Stomach (tissue), 9 donors: ENCODE measurements around the gene SLC7A10. TPM values are rescaled to one million over a fixed set of nuclear protein-coding genes. Genes with fewer than 3 reads are reported as not detected.
"Not testable (repeated sequence)": the region's sequence is repeated elsewhere in the genome, so short reads cannot be mapped to it uniquely, and the experiment has no call there.

ENCODE experiments used
- DNase-seq, 2 donors: peaks; one replicate each; pipeline versions ENCODE4 v3.0.0 to v3.0.0-alpha.2; 2013 to 2019
- H3K27ac ChIP-seq, 5 donors: fragments of 200-600 bp in 4 of 5; sonication (generic) in 4 of 5; one replicate each; pipeline ENCODE4 v1.5.1; 2013 to 2019; ENCODE audit warnings: mild to moderate bottlenecking in 1 of 5, moderate library complexity in 1 of 5
- H3K27me3 ChIP-seq, 3 donors: fragments of 200-600 bp; sonication (generic); one replicate each; pipeline ENCODE4 v1.5.1; 2017 to 2019; ENCODE audit warnings: mixed run types in 1 of 3
- H3K36me3 ChIP-seq, 4 donors: fragments of 200-600 bp; sonication (generic); 1 replicate in 3 of 4; 2 replicates in 1 of 4; pipeline ENCODE4 v1.5.1; 2016 to 2019
- H3K4me1 ChIP-seq, 4 donors: fragments of 200-600 bp; sonication (generic); one replicate each; pipeline ENCODE4 v1.5.1; 2016 to 2019
- H3K4me3 ChIP-seq, 4 donors: fragments of 200-600 bp; sonication (generic) in 3 of 4; one replicate each; pipeline ENCODE4 v1.5.1; 2016 to 2019; ENCODE audit warnings: mild to moderate bottlenecking in 1 of 4
- H3K9me3 ChIP-seq, 4 donors: fragments of 200-600 bp; sonication (generic); one replicate each; pipeline ENCODE4 v1.5.1; 2016 to 2019
- CTCF ChIP-seq, 7 experiments: fragments of 450-650 bp in 4 of 7; fragments of 200-600 bp in 3 of 7; sonication (generic) in 3 of 7; IDR thresholded peaks; one replicate each; pipeline ENCODE4 v1.5.1; 2016 to 2019; ENCODE audit warnings: antibody characterized with exemption in 7 of 7, control low read depth in 2 of 7, mild to moderate bottlenecking in 1 of 7
- EP300 ChIP-seq: sonication (generic); formaldehyde crosslinking; IDR thresholded peaks from one replicate; pipeline ENCODE4 v1.6.1; 2017; ENCODE audit warnings: antibody characterized with exemption
- POLR2A ChIP-seq, 4 donors: fragments of 450-650 bp; IDR thresholded peaks; one replicate each; pipeline ENCODE4 v1.6.1; 2016; ENCODE audit warnings: antibody characterized with exemption in 4 of 4, control low read depth in 2 of 4, mild to moderate bottlenecking in 1 of 4, moderate library complexity in 1 of 4
- POLR2AphosphoS5 ChIP-seq, 3 donors: sonication (generic); formaldehyde crosslinking; IDR thresholded peaks; one replicate each; pipeline ENCODE4 v1.6.1; 2016; ENCODE audit warnings: antibody characterized with exemption in 3 of 3
- WGBS, 5 donors: extraction: QIAGEN DNeasy Blood & Tissue Kit in 3 of 5; methylation state at CpG; one replicate each; pipeline versions ENCODE4 v1.1.5 to v1.1.7; 2013 to 2018; 5-methylcytosine and 5-hydroxymethylcytosine counted together
- intact Hi-C: fragments of 100-400 bp; cut with DNase I; formaldehyde crosslinking; loops from one replicate; pipeline ENCODE4 v1.15.1; 2023; ENCODE audit warnings: low total_unique reads
- polyA plus RNA-seq, 3 donors: library from polyadenylated mRNA; stranded (reverse); fragments of 200-250 nt; gene quantifications; one replicate each; pipeline ENCODE4 v1.2.3, GENCODE V29; 2013
- total RNA-seq, 5 donors: library from RNA; depleted of rRNA; stranded (reverse); fragments of >200 nt; gene quantifications; one replicate each; pipeline versions ENCODE4 v1.1.0 to v1.2.3, GENCODE V29; 2014 to 2016
- donor health status: healthy with polysubstance abuse.
- donor health status: Bipolar disorder and iron deficiency.
- donor health status: healthy.

The SLC7A10 gene
- total and polyA plus RNA-seq, 8 donors, result 0.73 TPM; not detected in 7

- H3K4me1 ChIP-seq, result peaks cover 0 to 24% (median 18%) of the 10 kb centered on the region in 4 donors
- H3K27ac ChIP-seq, result peak overlapping the region in 1 of 5 donors; percentile 60
- intact Hi-C loops, result no loop called here
- peaks cover 0 to 17% (median 9%) of the 10 kb centered on the region in 4 donors for H3K36me3 ChIP-seq
- TF ChIP-seq POLR2AphosphoS5 (IDR thresholded peaks at IDR 0.05) (no peak), POLR2A (IDR thresholded peaks at IDR 0.05) (no peak), EP300 (no peak), CTCF (IDR thresholded peaks at IDR 0.05) (no peak)
- H3K9me3 ChIP-seq, result no peaks in the 10 kb centered on the region
- H3K27me3 ChIP-seq, result peaks cover 0 to 7% (median 0%) of the 10 kb centered on the region in 3 donors
- no peak for DNase-seq
- WGBS, 5 donors, result 75 to 84% (median 81%) methylated on average over 8 of the region's 8 CpGs
- H3K4me3 ChIP-seq, result peak overlapping the region in 2 of 4 donors; percentile 31 to 39
Measured at GRCh38 chr19:33193269-33193864, 32.3 kb downstream of the SLC7A10 start.

GRCh38 chr19:33192010-33192409 is 33.6 kb downstream of the SLC7A10 start:
- Histone ChIP-seq H3K27ac (no peak overlapping the region), H3K4me3 (no peak overlapping the region), H3K27me3 (peaks cover 0 to 7% (median 0%) of the 10 kb centered on the region in 3 donors), H3K4me1 (peaks cover 0 to 24% (median 18%) of the 10 kb centered on the region in 4 donors), H3K9me3 (no peaks in the 10 kb centered on the region), H3K36me3 (peaks cover 0 to 4% (median 2%) of the 10 kb centered on the region in 4 donors)
- no peak for DNase-seq
- TF ChIP-seq POLR2A (IDR thresholded peaks at IDR 0.05), result no peak
- TF ChIP-seq CTCF (IDR thresholded peaks at IDR 0.05), result no peak
- TF ChIP-seq POLR2AphosphoS5 (IDR thresholded peaks at IDR 0.05), result no peak
- TF ChIP-seq EP300, result no peak
- intact Hi-C loops, result no loop called here
- 69 to 78% (median 75%) methylated on average over 7 of the region's 7 CpGs for WGBS, 5 donors

- Histone ChIP-seq H3K9me3 (no peaks in the 10 kb centered on the region), H3K4me3 (no peak overlapping the region), H3K36me3 (no peaks in the 10 kb centered on the region), H3K27ac (no peak overlapping the region), H3K27me3 (peaks cover 0 to 7% (median 0%) of the 10 kb centered on the region in 3 donors), H3K4me1 (peaks cover 0 to 24% (median 17%) of the 10 kb centered on the region in 4 donors)
- intact Hi-C loops, result no loop called here
- no peak for DNase-seq
- no peak for TF ChIP-seq POLR2AphosphoS5 (IDR thresholded peaks at IDR 0.05)
- TF ChIP-seq POLR2A (IDR thresholded peaks at IDR 0.05), result no peak
- TF ChIP-seq EP300, result no peak
- TF ChIP-seq CTCF (IDR thresholded peaks at IDR 0.05), result no peak
- 80 to 91% (median 87%) methylated on average over 5 to 6 of the region's 6 CpGs for WGBS, 5 donors
Measured at GRCh38 chr19:33191501-33191900, 34.1 kb downstream of the SLC7A10 start.

- intact Hi-C loops, DNase-seq, H3K9me3 ChIP-seq, H3K4me3 ChIP-seq, H3K27ac ChIP-seq, H3K36me3 ChIP-seq, H3K27me3 ChIP-seq: not testable (repeated sequence)
- 88 to 95% (median 92%) methylated on average over 4 of the region's 4 CpGs for WGBS, 5 donors
- H3K4me1 ChIP-seq, result peaks cover 0 to 20% (median 15%) of the 10 kb centered on the region in 4 donors
Measured at GRCh38 chr19:33191092-33191491, 34.6 kb downstream of the SLC7A10 start.

GRCh38 chr19:33189453-33189852 is 36.2 kb downstream of the SLC7A10 start:
- Histone ChIP-seq H3K4me3 (no peak overlapping the region), H3K27ac (no peak overlapping the region), H3K36me3 (no peaks in the 10 kb centered on the region), H3K4me1 (peaks cover 0 to 11% (median 5%) of the 10 kb centered on the region in 4 donors), H3K9me3 (no peaks in the 10 kb centered on the region), H3K27me3 (peaks cover 0 to 7% (median 0%) of the 10 kb centered on the region in 3 donors)
- no peak for DNase-seq
- intact Hi-C loops, result no loop called here
- WGBS, 5 donors, result 0 to 73% (median 0%) methylated on average over 1 of the region's 1 CpG
- TF ChIP-seq EP300 (no peak), POLR2A (IDR thresholded peaks at IDR 0.05) (no peak), POLR2AphosphoS5 (IDR thresholded peaks at IDR 0.05) (no peak), CTCF (IDR thresholded peaks at IDR 0.05) (no peak)
